ENCODE data around the gene CCSER1. TPM values are rescaled to one million over a fixed set of nuclear protein-coding genes. Genes with fewer than 3 reads are reported as not detected.

Gene CCSER1
- total RNA-seq, 1 donor from 2014 or later: 20.1 TPM

DNA sequence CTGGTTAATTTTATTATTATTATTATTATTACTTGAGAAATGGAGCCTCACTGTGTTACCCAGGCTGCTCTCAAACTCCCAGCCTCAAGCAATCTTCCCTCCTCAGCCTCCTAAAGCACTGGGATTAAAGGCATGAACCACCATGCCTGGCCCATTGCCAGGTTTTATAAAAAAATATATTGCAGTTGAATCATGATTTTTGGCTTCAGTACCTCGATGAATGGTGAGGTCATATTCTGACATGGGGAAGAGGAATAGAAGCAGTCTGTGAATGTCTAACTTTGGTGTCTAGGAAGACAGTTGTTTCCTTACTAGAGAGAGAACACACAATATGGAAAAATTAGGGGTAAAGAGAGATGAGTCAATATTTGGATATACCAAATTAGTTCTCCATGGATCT, 32.0 kb downstream of the CCSER1 start:
- TF ChIP-seq, protein P1, sequence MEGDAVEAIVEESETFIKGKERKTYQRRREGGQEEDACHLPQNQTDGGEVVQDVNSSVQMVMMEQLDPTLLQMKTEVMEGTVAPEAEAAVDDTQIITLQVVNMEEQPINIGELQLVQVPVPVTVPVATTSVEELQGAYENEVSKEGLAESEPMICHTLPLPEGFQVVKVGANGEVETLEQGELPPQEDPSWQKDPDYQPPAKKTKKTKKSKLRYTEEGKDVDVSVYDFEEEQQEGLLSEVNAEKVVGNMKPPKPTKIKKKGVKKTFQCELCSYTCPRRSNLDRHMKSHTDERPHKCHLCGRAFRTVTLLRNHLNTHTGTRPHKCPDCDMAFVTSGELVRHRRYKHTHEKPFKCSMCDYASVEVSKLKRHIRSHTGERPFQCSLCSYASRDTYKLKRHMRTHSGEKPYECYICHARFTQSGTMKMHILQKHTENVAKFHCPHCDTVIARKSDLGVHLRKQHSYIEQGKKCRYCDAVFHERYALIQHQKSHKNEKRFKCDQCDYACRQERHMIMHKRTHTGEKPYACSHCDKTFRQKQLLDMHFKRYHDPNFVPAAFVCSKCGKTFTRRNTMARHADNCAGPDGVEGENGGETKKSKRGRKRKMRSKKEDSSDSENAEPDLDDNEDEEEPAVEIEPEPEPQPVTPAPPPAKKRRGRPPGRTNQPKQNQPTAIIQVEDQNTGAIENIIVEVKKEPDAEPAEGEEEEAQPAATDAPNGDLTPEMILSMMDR (IDR thresholded peaks at IDR 0.05): no peak
- Mint-ChIP-seq H3K27me3 (no peaks in the 10 kb centered on the region), H3K27ac (no peak overlapping the region), H3K4me1 (peaks cover 13% of the 10 kb centered on the region), H3K4me3 (no peak overlapping the region), H3K36me3 (ENCODE audit: low read depth) (no peaks in the 10 kb centered on the region), H3K9me3 (no peaks in the 10 kb centered on the region)
- no peak for ATAC-seq (ENCODE audit: low read depth)
- DNase-seq: no peak
- CTCF ChIA-PET: no interaction called here
- intact Hi-C loops (cut with micrococcal nuclease): no loop called here
- POLR2A ChIA-PET: no interaction called here

DNA sequence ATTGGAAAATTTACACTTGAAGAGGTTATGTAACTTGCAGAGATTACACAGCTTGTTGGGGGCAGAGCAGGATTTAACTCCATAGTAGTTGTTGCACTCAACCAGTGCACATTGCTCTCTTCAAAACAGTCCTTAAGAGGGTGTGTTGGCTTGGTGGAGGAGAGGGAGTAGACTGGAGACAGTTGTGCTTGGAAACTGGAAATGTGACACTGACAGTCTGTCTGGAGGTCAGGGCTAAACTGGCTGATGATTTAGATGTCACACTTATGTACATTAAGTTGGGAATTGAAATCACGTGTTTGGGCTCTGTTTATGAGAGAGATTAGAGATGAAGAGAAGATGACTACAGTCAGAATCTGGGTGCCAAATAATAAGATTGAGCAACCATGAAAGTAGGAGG, 32.9 kb downstream of the CCSER1 start:
- TF ChIP-seq, protein P1 (IDR thresholded peaks at IDR 0.05): no peak
- ChIA-PET POLR2A (no interaction called here), CTCF (no interaction called here)
- ATAC-seq (ENCODE audit: low read depth): no peak
- Mint-ChIP-seq H3K36me3 (ENCODE audit: low read depth) (no peaks in the 10 kb centered on the region), H3K27ac (no peak overlapping the region), H3K4me3 (no peak overlapping the region), H3K9me3 (no peaks in the 10 kb centered on the region), H3K27me3 (no peaks in the 10 kb centered on the region), H3K4me1 (peaks cover 18% of the 10 kb centered on the region)
- DNase-seq: no peak
- intact Hi-C loops (cut with micrococcal nuclease): no loop called here

DNA sequence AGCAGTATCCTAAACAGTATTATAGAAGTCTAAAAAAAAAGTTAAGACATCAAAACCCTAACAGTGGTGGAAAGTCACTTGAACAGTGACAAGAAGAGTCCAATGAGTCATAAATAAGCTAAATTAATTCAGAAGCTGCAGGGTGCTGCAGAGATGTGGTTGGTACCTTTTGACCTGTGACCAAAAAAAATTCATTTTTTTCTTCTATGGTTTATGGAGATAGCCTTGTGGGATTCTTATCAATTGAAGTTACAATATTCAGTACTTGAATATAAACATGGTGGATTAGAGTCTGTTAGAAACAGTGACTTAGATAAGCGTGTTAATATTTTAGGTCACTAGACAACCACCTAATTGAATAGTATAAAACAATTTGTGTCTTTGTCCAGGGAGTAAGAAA, 35.4 kb downstream of the CCSER1 start:
- no peaks in the 10 kb centered on the region for H3K9me3 Mint-ChIP-seq
- intact Hi-C loops (cut with micrococcal nuclease): no loop called here
- ChIA-PET CTCF (no interaction called here), POLR2A (no interaction called here)
- TF ChIP-seq, protein P1 (IDR thresholded peaks at IDR 0.05): no peak
- ATAC-seq (ENCODE audit: low read depth) (no peak), DNase-seq (no peak)
- no peak overlapping the region for H3K27ac Mint-ChIP-seq
- H3K36me3 Mint-ChIP-seq (ENCODE audit: low read depth): no peaks in the 10 kb centered on the region
- H3K4me1 Mint-ChIP-seq: peaks cover 23% of the 10 kb centered on the region
- no peak overlapping the region for H3K4me3 Mint-ChIP-seq
- no peaks in the 10 kb centered on the region for H3K27me3 Mint-ChIP-seq

DNA sequence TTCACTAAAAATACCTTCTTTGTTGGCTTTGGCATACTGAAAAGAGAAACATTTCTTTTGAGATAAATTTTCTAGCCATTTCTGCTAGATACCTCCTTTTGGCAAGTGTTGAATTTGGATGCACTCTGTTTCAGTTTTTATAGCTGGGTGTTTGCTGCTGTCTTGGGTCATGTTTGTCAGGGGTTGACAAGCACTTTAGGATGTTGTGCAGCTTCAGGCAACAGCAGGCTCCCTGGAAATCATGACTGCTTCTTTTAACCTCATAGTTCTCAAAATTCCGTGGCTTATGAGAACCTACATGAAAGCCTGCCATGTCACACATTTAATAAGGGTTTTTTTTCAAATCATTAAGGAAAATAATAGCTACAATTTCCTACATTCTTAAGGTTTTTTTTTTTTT, 36.7 kb downstream of the CCSER1 start:
- POLR2A ChIA-PET: no interaction called here
- H3K27ac Mint-ChIP-seq: no peak overlapping the region

DNA sequence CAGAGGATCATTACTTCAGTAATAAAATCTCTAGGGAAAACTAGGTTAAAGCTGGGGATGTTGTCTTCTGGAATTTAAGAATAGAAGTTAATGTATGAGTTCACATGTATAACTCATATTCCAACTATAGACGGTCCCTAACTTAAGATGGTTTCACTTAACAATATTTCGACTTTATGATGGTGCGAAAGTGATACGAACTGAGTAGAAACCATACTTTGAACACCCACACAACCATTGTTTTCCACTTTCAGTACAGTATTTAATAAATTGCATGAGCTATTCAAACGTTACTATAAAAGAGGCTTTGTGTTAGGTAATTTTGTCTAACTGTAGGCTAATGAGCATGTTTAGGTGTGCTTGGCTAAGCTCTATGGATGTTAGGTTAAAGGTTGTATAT, 38.7 kb downstream of the CCSER1 start:
- Mint-ChIP-seq H3K27ac (no peak overlapping the region), H3K4me3 (no peak overlapping the region), H3K36me3 (ENCODE audit: low read depth) (no peaks in the 10 kb centered on the region), H3K9me3 (no peaks in the 10 kb centered on the region), H3K4me1 (peaks cover 14% of the 10 kb centered on the region), H3K27me3 (no peaks in the 10 kb centered on the region)
- POLR2A ChIA-PET: no interaction called here
- TF ChIP-seq, protein P1 (IDR thresholded peaks at IDR 0.05): no peak
- ATAC-seq (ENCODE audit: low read depth) (no peak), DNase-seq (no peak)
- CTCF ChIA-PET: no interaction called here
- intact Hi-C loops (cut with micrococcal nuclease): no loop called here

More for the DNA sequence above, 36.7 kb downstream of the CCSER1 start:
- no peak overlapping the region for H3K4me3 Mint-ChIP-seq
- CTCF ChIA-PET: no interaction called here
- no peak for DNase-seq
- TF ChIP-seq, protein P1 (IDR thresholded peaks at IDR 0.05): no peak
- H3K36me3 Mint-ChIP-seq (ENCODE audit: low read depth): no peaks in the 10 kb centered on the region
- H3K4me1 Mint-ChIP-seq: peaks cover 23% of the 10 kb centered on the region
- no peak for ATAC-seq (ENCODE audit: low read depth)
- no peaks in the 10 kb centered on the region for H3K27me3 Mint-ChIP-seq
- H3K9me3 Mint-ChIP-seq: no peaks in the 10 kb centered on the region
- intact Hi-C loops (cut with micrococcal nuclease): no loop called here
